OCI-LY7 (cell line): Measurements from ENCODE around the gene VSIG2.

Experiments used
- EZH2phosphoT487 ChIP-seq: fragments of 200-600 bp; sonication (generic); IDR thresholded peaks from 2 replicates; pipeline ENCODE4 v1.6.1; 2018; ENCODE audit warnings: low read depth, borderline replicate concordance, mild to moderate bottlenecking, mixed run types, antibody characterized with exemption, low read length, moderate library complexity, mixed read lengths
- TF ChIP-seq, protein P1 (sequence below): fragments of 200-600 bp; sonication (generic); conservative IDR thresholded peaks from 2 replicates; pipeline ENCODE4 v1.5.1; 2014; ENCODE audit warnings: mild to moderate bottlenecking, antibody characterized with exemption, low read length, moderate library complexity, mixed read lengths

DNA sequence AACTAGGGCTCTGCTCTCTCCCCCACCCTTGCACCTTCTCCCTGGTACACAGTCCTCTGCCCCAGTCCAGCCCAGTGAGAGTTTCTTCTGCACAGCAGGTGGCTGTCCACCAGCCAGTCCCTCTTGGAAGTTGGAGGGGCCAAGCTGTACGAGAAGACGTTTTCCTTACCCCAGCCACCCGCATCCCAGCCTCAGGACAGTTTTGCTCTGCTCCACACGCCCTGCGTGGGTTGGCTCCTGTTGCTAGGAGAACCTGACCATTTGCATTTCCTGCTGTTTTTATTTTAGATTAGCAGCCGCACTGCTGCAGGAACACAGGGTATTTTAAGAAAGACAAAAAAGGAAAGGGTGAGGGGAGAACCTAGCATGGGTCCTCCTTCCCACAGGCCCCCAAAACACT, 29.9 kb downstream of the VSIG2 start:
- TF ChIP-seq, protein P1, sequence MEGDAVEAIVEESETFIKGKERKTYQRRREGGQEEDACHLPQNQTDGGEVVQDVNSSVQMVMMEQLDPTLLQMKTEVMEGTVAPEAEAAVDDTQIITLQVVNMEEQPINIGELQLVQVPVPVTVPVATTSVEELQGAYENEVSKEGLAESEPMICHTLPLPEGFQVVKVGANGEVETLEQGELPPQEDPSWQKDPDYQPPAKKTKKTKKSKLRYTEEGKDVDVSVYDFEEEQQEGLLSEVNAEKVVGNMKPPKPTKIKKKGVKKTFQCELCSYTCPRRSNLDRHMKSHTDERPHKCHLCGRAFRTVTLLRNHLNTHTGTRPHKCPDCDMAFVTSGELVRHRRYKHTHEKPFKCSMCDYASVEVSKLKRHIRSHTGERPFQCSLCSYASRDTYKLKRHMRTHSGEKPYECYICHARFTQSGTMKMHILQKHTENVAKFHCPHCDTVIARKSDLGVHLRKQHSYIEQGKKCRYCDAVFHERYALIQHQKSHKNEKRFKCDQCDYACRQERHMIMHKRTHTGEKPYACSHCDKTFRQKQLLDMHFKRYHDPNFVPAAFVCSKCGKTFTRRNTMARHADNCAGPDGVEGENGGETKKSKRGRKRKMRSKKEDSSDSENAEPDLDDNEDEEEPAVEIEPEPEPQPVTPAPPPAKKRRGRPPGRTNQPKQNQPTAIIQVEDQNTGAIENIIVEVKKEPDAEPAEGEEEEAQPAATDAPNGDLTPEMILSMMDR = no peak
- TF ChIP-seq EZH2phosphoT487 = no peak
